H1 (cell line): ENCODE results near the gene ZNF536.

ENCODE experiments used
- BACH1 ChIP-seq: IDR thresholded peaks from 2 replicates; pipeline ENCODE4 v1.6.1; 2012; ENCODE audit warnings: low read length, improper control_type of control experiment
- BRCA1 ChIP-seq: IDR thresholded peaks from 2 replicates; pipeline ENCODE4 v1.6.1; 2012; ENCODE audit warnings: low read depth, low read length, improper control_type of control experiment
- CHD1 ChIP-seq: IDR thresholded peaks from 2 replicates; pipeline ENCODE4 v1.6.1; 2012; ENCODE audit warnings: low read depth, low read length, improper control_type of control experiment
- CHD2 ChIP-seq: IDR thresholded peaks from 2 replicates; pipeline ENCODE4 v1.6.1; 2012; ENCODE audit warnings: low read length, improper control_type of control experiment
- CREB1 ChIP-seq: IDR thresholded peaks from 2 replicates; pipeline ENCODE4 v1.6.1; 2012; ENCODE audit warnings: inconsistent platforms
- EZH2 ChIP-seq: fragments of 200-600 bp; sonication (generic); IDR thresholded peaks from 2 replicates; pipeline ENCODE4 v1.7.1; 2012; ENCODE audit warnings: low read depth, mild to moderate bottlenecking, moderate library complexity, low read length, inconsistent platforms; ENCODE audit not compliant: severe bottlenecking
- SIX5 ChIP-seq: IDR thresholded peaks from 2 replicates; pipeline ENCODE4 v1.6.1; 2011; ENCODE audit warnings: mild to moderate bottlenecking, low read depth, low read length
- SP1 ChIP-seq: IDR thresholded peaks from 2 replicates; pipeline ENCODE4 v1.6.1; 2011; ENCODE audit warnings: low read depth, low read length
- TEAD4 ChIP-seq: IDR thresholded peaks from 2 replicates; pipeline ENCODE4 v1.6.1; 2012; ENCODE audit warnings: low read depth, low read length, inconsistent platforms, mixed read lengths
- TF ChIP-seq, protein P1 (sequence below), 3 experiments: IDR thresholded peaks; 1 replicate in 2 of 3; 2 replicates in 1 of 3; pipeline versions ENCODE4 v1.5.1 to v1.6.1; 2011; ENCODE audit warnings: low read length in 3 of 3, mild to moderate bottlenecking in 3 of 3, inconsistent platforms in 2 of 3, low read depth in 1 of 3, moderate library complexity in 1 of 3; ENCODE audit not compliant: insufficient read depth in 1 of 3; ENCODE audit errors: control extremely low read depth in 1 of 3
- TF ChIP-seq, protein P2 (sequence below): IDR thresholded peaks from 2 replicates; pipeline ENCODE4 v1.6.1; 2011; ENCODE audit warnings: low read length, improper control_type of control experiment

DNA sequence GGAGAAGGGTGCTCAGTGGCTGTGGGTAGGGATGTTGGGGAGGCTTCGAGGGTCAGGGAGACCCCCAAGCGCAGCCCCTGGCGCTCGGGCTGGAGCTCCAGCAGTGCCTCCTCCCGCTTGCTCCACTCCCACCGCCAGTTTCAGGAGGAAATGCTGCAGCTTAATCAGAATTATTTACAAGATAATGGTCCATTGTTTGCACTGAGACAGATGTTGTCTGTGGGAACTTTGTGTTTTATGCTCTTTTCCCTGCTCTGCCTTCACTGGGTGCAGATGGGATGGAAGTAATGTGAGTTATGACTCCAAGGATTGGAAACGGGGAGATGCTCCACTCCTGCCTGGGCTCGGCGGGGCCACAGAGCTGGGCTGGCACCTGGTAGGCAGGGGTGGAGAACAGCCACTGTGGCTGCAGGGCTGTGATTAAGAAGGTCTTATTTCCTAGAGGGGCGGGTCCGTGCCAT, 192.4 kb downstream of the ZNF536 start:
- TF ChIP-seq BRCA1, result no peak
- TF ChIP-seq EZH2, result no peak
- no peak for TF ChIP-seq CHD2
- TF ChIP-seq CREB1, result no peak
- TF ChIP-seq, protein P1, sequence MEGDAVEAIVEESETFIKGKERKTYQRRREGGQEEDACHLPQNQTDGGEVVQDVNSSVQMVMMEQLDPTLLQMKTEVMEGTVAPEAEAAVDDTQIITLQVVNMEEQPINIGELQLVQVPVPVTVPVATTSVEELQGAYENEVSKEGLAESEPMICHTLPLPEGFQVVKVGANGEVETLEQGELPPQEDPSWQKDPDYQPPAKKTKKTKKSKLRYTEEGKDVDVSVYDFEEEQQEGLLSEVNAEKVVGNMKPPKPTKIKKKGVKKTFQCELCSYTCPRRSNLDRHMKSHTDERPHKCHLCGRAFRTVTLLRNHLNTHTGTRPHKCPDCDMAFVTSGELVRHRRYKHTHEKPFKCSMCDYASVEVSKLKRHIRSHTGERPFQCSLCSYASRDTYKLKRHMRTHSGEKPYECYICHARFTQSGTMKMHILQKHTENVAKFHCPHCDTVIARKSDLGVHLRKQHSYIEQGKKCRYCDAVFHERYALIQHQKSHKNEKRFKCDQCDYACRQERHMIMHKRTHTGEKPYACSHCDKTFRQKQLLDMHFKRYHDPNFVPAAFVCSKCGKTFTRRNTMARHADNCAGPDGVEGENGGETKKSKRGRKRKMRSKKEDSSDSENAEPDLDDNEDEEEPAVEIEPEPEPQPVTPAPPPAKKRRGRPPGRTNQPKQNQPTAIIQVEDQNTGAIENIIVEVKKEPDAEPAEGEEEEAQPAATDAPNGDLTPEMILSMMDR (IDR thresholded peaks at IDR 0.05; ENCODE audit: control extremely low read depth in 1 of 3, insufficient read depth in 1 of 3, low read depth in 1 of 3, low read length in 3 of 3), result no peak
- no peak for TF ChIP-seq CHD1
- no peak for TF ChIP-seq SIX5
- TF ChIP-seq TEAD4, result no peak
- TF ChIP-seq BACH1, result no peak
- no peak for TF ChIP-seq SP1
- TF ChIP-seq, protein P2, sequence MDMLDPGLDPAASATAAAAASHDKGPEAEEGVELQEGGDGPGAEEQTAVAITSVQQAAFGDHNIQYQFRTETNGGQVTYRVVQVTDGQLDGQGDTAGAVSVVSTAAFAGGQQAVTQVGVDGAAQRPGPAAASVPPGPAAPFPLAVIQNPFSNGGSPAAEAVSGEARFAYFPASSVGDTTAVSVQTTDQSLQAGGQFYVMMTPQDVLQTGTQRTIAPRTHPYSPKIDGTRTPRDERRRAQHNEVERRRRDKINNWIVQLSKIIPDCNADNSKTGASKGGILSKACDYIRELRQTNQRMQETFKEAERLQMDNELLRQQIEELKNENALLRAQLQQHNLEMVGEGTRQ, result no peak
